GM12878 (cell line): ENCODE results near the gene CHAC2. TPM values are rescaled to one million over a fixed set of nuclear protein-coding genes. Genes with fewer than 3 reads are reported as not detected.
A peak's percentile ranks its signal among the peaks of the same experiment; 100 is the strongest.

Experiments used
- ATAC-seq: fragments of 200-7000 bp; cut with Tn5 transposase; 3 replicates; pipeline ENCODE4 v1.9.1; 2020; ENCODE audit warnings: mild to moderate bottlenecking, moderate library complexity
- BruUV-seq: library from RNA; stranded (reverse); fragments of 400-500 nt; replicated peaks from 2 replicates; lab custom pipeline; 2021; lab: Mats Ljungman, UMichigan
- CTCF ChIA-PET: fragments of 300-600 bp; sonication (Branson Sonifier 250); formaldehyde crosslinking; extraction: SDS; loops from one replicate; lab custom pipeline; 2021; ENCODE audit warnings: inconsistent platforms; lab: Yijun Ruan, JAX
- POLR2A ChIA-PET: fragments of 350-600 bp; formaldehyde crosslinking; extraction: SDS; loops from one replicate; lab custom pipeline; 2021; ENCODE audit warnings: inconsistent platforms; lab: Charles Lee
- RAD21 ChIA-PET: fragments of 300-600 bp; sonication (Branson Sonifier 250); formaldehyde crosslinking; loops from one replicate; lab custom pipeline; 2023; ENCODE audit warnings: antibody characterized with exemption; ENCODE audit not compliant: unreplicated experiment; lab: Charles Lee
- SMC1A ChIA-PET: fragments of 300-600 bp; sonication (Branson Sonifier 250); formaldehyde crosslinking; loops from one replicate; lab custom pipeline; 2023; ENCODE audit not compliant: unreplicated experiment, uncharacterized antibody; lab: Charles Lee
- DNase-seq: peaks from one replicate; pipeline ENCODE4 v3.0.0-alpha.2; 2011; ENCODE audit warnings: low read depth, low spot score
- FAIRE-seq: peaks from 3 replicates; lab custom pipeline; 2011; peaks lifted over from hg19 to GRCh38; lab: Jason Lieb, UNC
- H2AFZ ChIP-seq: 2 replicates; pipeline ENCODE4 v1.6.0; 2011; ENCODE audit warnings: low read depth, low read length, control low read depth; ENCODE audit not compliant: control insufficient read depth
- H3K27ac ChIP-seq: 2 replicates; pipeline ENCODE4 v1.5.1; 2011; ENCODE audit warnings: control low read depth; ENCODE audit not compliant: control insufficient read depth, insufficient read depth
- H3K27me3 ChIP-seq, 2 experiments: replicated peaks in 1 of 2; 2 replicates each; pipeline versions ENCODE4 v1.6.0 to v1.6.1; 2011; ENCODE audit warnings: low read length in 1 of 2; ENCODE audit not compliant: control insufficient read depth in 2 of 2, insufficient read depth in 2 of 2
- H3K36me3 ChIP-seq, 2 experiments: 2 replicates each; pipeline ENCODE4 v1.5.1; 2011; ENCODE audit warnings: low read length in 1 of 2; ENCODE audit not compliant: control insufficient read depth in 2 of 2, insufficient read depth in 2 of 2
- H3K4me1 ChIP-seq: 2 replicates; pipeline ENCODE4 v1.6.1; 2011; ENCODE audit warnings: mild to moderate bottlenecking, low read length, moderate library complexity, mixed read lengths; ENCODE audit not compliant: control insufficient read depth, insufficient read depth
- H3K4me2 ChIP-seq: 2 replicates; pipeline ENCODE4 v1.6.0; 2011; ENCODE audit warnings: control low read depth; ENCODE audit not compliant: control insufficient read depth, insufficient read depth
- H3K4me3 ChIP-seq: fragments of 200-600 bp; sonication (generic); 2 replicates; pipeline ENCODE4 v1.5.1; 2016
- H3K79me2 ChIP-seq: 2 replicates; pipeline ENCODE4 v1.6.0; 2011; ENCODE audit warnings: low read length; ENCODE audit not compliant: control insufficient read depth, insufficient read depth
- H3K9ac ChIP-seq: 2 replicates; pipeline ENCODE4 v1.8.0; 2011; ENCODE audit warnings: low read length, control low read depth, mixed read lengths; ENCODE audit not compliant: control insufficient read depth, insufficient read depth
- H3K9me3 ChIP-seq: replicated peaks from 3 replicates; pipeline ENCODE4 v1.5.1; 2011; ENCODE audit warnings: mild to moderate bottlenecking, low read length; ENCODE audit not compliant: control insufficient read depth, insufficient read depth
- H4K20me1 ChIP-seq: 2 replicates; pipeline ENCODE4 v1.6.0; 2011; ENCODE audit not compliant: control insufficient read depth, insufficient read depth
- ATF7 ChIP-seq: fragments of 450-650 bp; IDR thresholded peaks from 2 replicates; pipeline ENCODE4 v1.6.1; 2016; ENCODE audit warnings: low read depth, mild to moderate bottlenecking
- IKZF2 ChIP-seq, 2 experiments: fragments of 450-650 bp; IDR thresholded peaks; 2 replicates each; pipeline ENCODE4 v1.6.1; 2017; ENCODE audit warnings: mild to moderate bottlenecking in 2 of 2, moderate library complexity in 2 of 2
- SPI1 ChIP-seq: IDR thresholded peaks from 2 replicates; pipeline ENCODE4 v1.6.1; 2011; ENCODE audit warnings: low read depth, mild to moderate bottlenecking, low read length, moderate library complexity, borderline replicate concordance; ENCODE audit not compliant: insufficient read depth
- WGBS: methylation state at CpG from one replicate; pipeline ENCODE4 v1.1.6; 2016; ENCODE audit warnings: low lambda C conversion rate; ENCODE audit not compliant: insufficient replicate concordance, insufficient coverage; ENCODE audit errors: missing lambda C conversion rate; 5-methylcytosine and 5-hydroxymethylcytosine counted together
- in situ Hi-C: fragments of 300-500 bp; cut with MboI; formaldehyde crosslinking; loops from 9 replicates; pipeline ENCODE4 v1.14.3; 2018; ENCODE audit warnings: mixed read lengths
- intact Hi-C: fragments of 100-400 bp; cut with micrococcal nuclease; formaldehyde crosslinking; loops from one replicate; pipeline ENCODE4 v1.14.2; 2022; ENCODE audit not compliant: unreplicated experiment
- polyA plus RNA-seq, 11 experiments: library from polyadenylated mRNA; depleted of rRNA in 4 of 11; unstranded in 6 of 11; stranded (reverse) in 5 of 11; fragments of >200 nt; fragmentation: Nextera tagmentation in 4 of 11; fragmentation: Illumina TruSeq in 1 of 11; extraction: Ambion mirVana in 4 of 11; extraction: Trizol in 1 of 11; gene quantifications; 1 replicate in 1 of 11; 2 replicates in 10 of 11; pipeline versions ENCODE4 v1.2.1 to v1.2.3, GENCODE V29; 2011 to 2016; ENCODE audit warnings: inconsistent platforms in 2 of 11, missing spikeins in 2 of 11, low read depth in 1 of 11
- total RNA-seq, 4 experiments: library from RNA; depleted of rRNA in 3 of 4; stranded (reverse); fragments of >200 nt in 3 of 4; fragmentation: Illumina TruSeq in 1 of 4; extraction: Trizol in 1 of 4; gene quantifications; 2 replicates each; pipeline versions ENCODE4 v1.2.1 to v1.2.3, GENCODE V29; 2013 to 2021

The CHAC2 gene
- total and polyA plus RNA-seq, 10 of the 15 experiments (the other 5 are each of a cell fraction or from before 2014, with no cell fraction given) = 11.0 to 67.6 (median 25.0) TPM

DNA sequence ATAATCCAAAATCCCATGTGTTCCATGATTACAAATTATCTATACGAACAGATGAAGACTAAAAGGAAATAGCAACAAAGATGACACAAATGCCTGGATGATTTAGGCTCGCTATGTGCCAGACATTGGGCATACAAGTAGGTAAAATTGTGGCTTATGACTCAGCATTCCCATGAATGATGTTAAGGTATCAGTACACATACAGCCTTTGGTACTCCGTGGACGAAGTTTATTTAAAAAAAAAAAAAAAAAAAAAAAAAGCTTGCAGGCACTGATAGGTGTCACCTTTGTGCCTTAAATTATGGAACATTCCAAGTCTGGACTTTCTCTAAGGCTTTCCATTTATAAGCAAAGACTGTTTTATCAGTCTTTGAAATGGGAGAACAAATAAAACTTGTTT, 2.7 kb downstream of the CHAC2 start:
- ChIA-PET POLR2A (interaction anchor here (0.6 to 0.9 kb wide), 4 partner anchors 10 to 1389 kb away, joined by 3 to 6 read pairs (median 3); no protein-coding TSS in a partner anchor), CTCF (interaction anchor here (0.6 to 1.5 kb wide), 2 partner anchors 13 to 25 kb away, joined by 3 to 4 read pairs; no protein-coding TSS in a partner anchor), SMC1A (interaction anchor here (0.5 to 5.8 kb wide), 4 partner anchors 12 to 235 kb away, joined by 3 to 44 read pairs (median 13); partner anchors contain the start of genes ASB3 and ERLEC1), RAD21 (interaction anchor here (0.9 kb wide), 1 partner anchor 200 kb away, joined by 3 read pairs; no protein-coding TSS in a partner anchor)
- Histone ChIP-seq H3K4me1 (peaks cover 5% of the 10 kb centered on the region; the same call in 1 of the 2 replicates), H2AFZ (no peak overlapping the region), H4K20me1 (no peaks in the 10 kb centered on the region), H3K4me2 (peak overlapping the region; percentile 85; the same call in 1 of the 2 replicates), H3K79me2 (peaks cover 42% of the 10 kb centered on the region), H3K9ac (no peak overlapping the region), H3K4me3 (no peak overlapping the region), H3K36me3 (peaks cover 0 to 2% of the 10 kb centered on the region in 2 experiments; a peak in 1 of 4 replicates), H3K27ac (no peak overlapping the region), H3K27me3 (no peaks in the 10 kb centered on the region), H3K9me3 (no peaks in the 10 kb centered on the region; the same call in 2 of the 3 replicates)
- in situ Hi-C loops = no loop called here
- no peak for TF ChIP-seq ATF7
- no peak for ATAC-seq
- DNase-seq = no peak
- FAIRE-seq = no peak
- WGBS = 59% methylated on average over 2 of the region's 4 CpGs
- no TSS peak for BruUV-seq
- intact Hi-C loops = no loop called here

DNA sequence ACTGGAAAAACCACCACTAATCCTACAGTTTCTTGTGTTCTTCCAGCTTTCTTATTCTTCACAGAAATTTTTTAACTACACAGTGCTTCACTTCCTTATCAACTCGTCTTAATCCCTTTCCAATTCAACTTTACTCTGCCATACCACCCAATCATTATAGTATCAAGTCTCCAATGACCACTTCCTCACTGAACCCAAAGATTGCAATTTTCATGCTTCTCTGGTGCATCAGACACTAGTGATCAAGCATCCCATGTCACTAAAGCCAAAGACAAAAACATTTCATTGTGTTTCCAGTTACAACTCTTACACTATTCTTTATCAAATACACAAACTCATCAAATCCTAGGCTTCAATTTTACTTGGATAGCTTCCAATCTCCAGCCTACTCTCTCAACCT, 9.5 kb downstream of the CHAC2 start:
- TF ChIP-seq SPI1 = peak; percentile 52; the same call in 1 of the 2 replicates
- no peak for TF ChIP-seq IKZF2 (IDR thresholded peaks at IDR 0.05)
- SMC1A ChIA-PET = interaction anchor here (0.9 to 1.9 kb wide), 4 partner anchors 9 to 183 kb away, joined by 3 to 6 read pairs (median 4); partner anchors contain the start of gene CHAC2
- Histone ChIP-seq H3K4me2 (no peak overlapping the region), H3K9me3 (no peaks in the 10 kb centered on the region; the same call in 2 of the 3 replicates), H3K4me3 (no peak overlapping the region), H3K27me3 (no peaks in the 10 kb centered on the region), H2AFZ (no peak overlapping the region), H3K79me2 (peaks cover 27% of the 10 kb centered on the region), H3K36me3 (peaks cover 0 to 7% of the 10 kb centered on the region in 2 experiments; a peak in 3 of 4 replicates), H3K4me1 (no peaks in the 10 kb centered on the region), H3K27ac (no peak overlapping the region), H4K20me1 (no peaks in the 10 kb centered on the region), H3K9ac (no peak overlapping the region)
- intact Hi-C loops = no loop called here
- BruUV-seq = no TSS peak
- FAIRE-seq = peak; percentile 68
- RAD21 ChIA-PET = interaction anchor here (1.5 kb wide), 1 partner anchor 9 kb away, joined by 3 read pairs; the partner anchor contains the start of genes ASB3 and ERLEC1
- peak; percentile 38 for ATAC-seq
- POLR2A ChIA-PET = interaction anchor here (0.6 to 2.4 kb wide), 3 partner anchors 10 to 1829 kb away, joined by 5 to 15 read pairs (median 7); partner anchors contain the start of gene CHAC2
- CTCF ChIA-PET = interaction anchor here (0.5 to 2.7 kb wide), 4 partner anchors 9 to 1875 kb away, joined by 3 to 12 read pairs (median 4); partner anchors contain the start of genes ASB3 and CHAC2
- in situ Hi-C loops = no loop called here
- DNase-seq = no peak
- 0% methylated on average over 1 of the region's 1 CpG for WGBS
